ENCODE measurements around the gene NUDC.

- TF ChIP-seq CTCF (IDR thresholded peaks at IDR 0.05): no peak
- no peak for TF ChIP-seq POLR2A (IDR thresholded peaks at IDR 0.05)
Observed at GRCh38 chr1:26888231-26888630, 33.3 kb upstream of the NUDC start.

Data from vagina (tissue), 2 donors.